K562 (cell line): Measurements from ENCODE around the gene CMIP. TPM values are rescaled to one million over a fixed set of nuclear protein-coding genes. Genes with fewer than 3 reads are reported as not detected.

Experiments
- ATAC-seq: fragments of 200-7000 bp; cut with Tn5 transposase; 3 replicates; pipeline ENCODE4 v1.9.1; 2020; ENCODE audit warnings: moderate library complexity
- BruUV-seq: library from RNA; stranded (reverse); fragments of 400-500 nt; replicated peaks from 2 replicates; lab custom pipeline; 2021; lab: Mats Ljungman, UMichigan
- CTCF ChIA-PET: fragments of 300-600 bp; formaldehyde crosslinking; extraction: SDS; loops from one replicate; lab custom pipeline; 2021; ENCODE audit warnings: low intra/inter-chr PET ratio; lab: Yijun Ruan, JAX
- POLR2A ChIA-PET: fragments of 300-600, 350-650 bp; sonication (Branson Sonifier 250); formaldehyde crosslinking; extraction: SDS; loops from one replicate; lab custom pipeline; 2021; ENCODE audit warnings: antibody characterized with exemption, inconsistent platforms; lab: Yijun Ruan, JAX
- DNase-seq, 4 experiments: peaks; one replicate each; pipeline versions ENCODE4 v3.0.0 to v3.0.0-alpha.2; 2011 to 2018; ENCODE audit warnings: low spot score in 3 of 4, mixed read lengths in 3 of 4; ENCODE audit errors: extremely low read depth in 1 of 4
- FAIRE-seq: peaks from 2 replicates; lab custom pipeline; 2011; peaks lifted over from hg19 to GRCh38; lab: Jason Lieb, UNC
- H2AFZ ChIP-seq: 2 replicates; pipeline ENCODE4 v1.6.0; 2011; ENCODE audit warnings: low read depth, low read length, control low read depth, inconsistent platforms
- H3K27ac ChIP-seq: fragments of 200-600 bp; 3 replicates; pipeline ENCODE4 v1.8.0; 2011; ENCODE audit warnings: low read depth, mild to moderate bottlenecking, control low read depth, inconsistent platforms, low read length, moderate library complexity, mixed read lengths; ENCODE audit errors: extremely low read depth
- H3K27me3 ChIP-seq, 2 experiments: fragments of 300-600 bp in 1 of 2; 2 replicates in 1 of 2; 3 replicates in 1 of 2; pipeline versions ENCODE4 v1.6.0 to v1.8.0; 2011; ENCODE audit warnings: inconsistent platforms in 2 of 2, low read length in 2 of 2, mild to moderate bottlenecking in 1 of 2, mixed read lengths in 1 of 2, moderate library complexity in 1 of 2; ENCODE audit not compliant: control insufficient read depth in 2 of 2, insufficient read depth in 2 of 2
- H3K36me3 ChIP-seq: fragments of 300-600 bp; 3 replicates; pipeline ENCODE4 v1.8.0; 2011; ENCODE audit warnings: mild to moderate bottlenecking, low read length, inconsistent platforms; ENCODE audit not compliant: control insufficient read depth, insufficient read depth
- H3K4me1 ChIP-seq, 2 experiments: fragments of 200-600 bp in 1 of 2; replicated peaks in 1 of 2; 2 replicates in 1 of 2; 3 replicates in 1 of 2; pipeline versions ENCODE4 v1.5.1 to v1.8.0; 2011; ENCODE audit warnings: inconsistent platforms in 2 of 2, low read length in 2 of 2, mild to moderate bottlenecking in 1 of 2, mixed read lengths in 1 of 2, moderate library complexity in 1 of 2; ENCODE audit not compliant: control insufficient read depth in 2 of 2, insufficient read depth in 2 of 2
- H3K4me2 ChIP-seq: 2 replicates; pipeline ENCODE4 v1.6.1; 2011; ENCODE audit warnings: low read length, control low read depth, inconsistent platforms, mixed read lengths; ENCODE audit not compliant: insufficient read depth
- H3K4me3 ChIP-seq: fragments of 200-600 bp; sonication (generic), shearing (Covaris generic); 2 replicates; pipeline ENCODE4 v1.5.1; 2016; ENCODE audit warnings: control low read depth, inconsistent platforms
- H3K79me2 ChIP-seq: fragments of 200-600 bp; 3 replicates; pipeline ENCODE4 v1.8.0; 2011; ENCODE audit warnings: low read length, inconsistent platforms; ENCODE audit not compliant: control insufficient read depth, insufficient read depth
- H3K9ac ChIP-seq, 2 experiments: 2 replicates each; pipeline versions ENCODE4 v1.6.0 to v1.6.1; 2011; ENCODE audit warnings: low read depth in 2 of 2, low read length in 2 of 2, control low read depth in 1 of 2, inconsistent platforms in 1 of 2, mild to moderate bottlenecking in 1 of 2, mixed read lengths in 1 of 2; ENCODE audit not compliant: insufficient read depth in 1 of 2
- H3K9me1 ChIP-seq: one replicate; pipeline ENCODE4 v1.6.0; 2011; ENCODE audit warnings: inconsistent platforms, mild to moderate bottlenecking, low read length, moderate library complexity; ENCODE audit not compliant: control insufficient read depth, insufficient read depth
- H3K9me3 ChIP-seq: replicated peaks from 2 replicates; pipeline ENCODE4 v1.5.1; 2011; ENCODE audit warnings: low read depth, low read length, inconsistent platforms; ENCODE audit not compliant: control insufficient read depth, insufficient read depth
- H4K20me1 ChIP-seq: replicated peaks from 2 replicates; pipeline ENCODE4 v1.6.1; 2011; ENCODE audit warnings: low read length, inconsistent platforms, mixed read lengths; ENCODE audit not compliant: control insufficient read depth, insufficient read depth
- ATF7 ChIP-seq: fragments of 450-650 bp; IDR thresholded peaks from 2 replicates; pipeline ENCODE4 v1.7.1; 2014; ENCODE audit warnings: mild to moderate bottlenecking, moderate library complexity
- CBX3 ChIP-seq, 2 experiments: IDR thresholded peaks; 1 replicate in 1 of 2; 2 replicates in 1 of 2; pipeline ENCODE4 v1.6.1; 2012; ENCODE audit warnings: inconsistent platforms in 2 of 2, low read length in 2 of 2, borderline replicate concordance in 1 of 2, control low read depth in 1 of 2
- CHCHD3 ChIP-seq: fragments of 250-450 bp; sonication (Bioruptor Pico); IDR thresholded peaks from 2 replicates; pipeline ENCODE4 v2.1.2; 2022; ENCODE audit warnings: mild to moderate bottlenecking
- EGR1 ChIP-seq: fragments of 450-650 bp; conservative IDR thresholded peaks from 2 replicates; pipeline ENCODE4 v1.6.1; 2017; ENCODE audit warnings: mild to moderate bottlenecking
- KAT8 ChIP-seq: fragments of 450-650 bp; IDR thresholded peaks from 2 replicates; pipeline ENCODE4 v1.6.1; 2016; ENCODE audit warnings: low read depth, mild to moderate bottlenecking
- KDM1A ChIP-seq, 2 experiments: fragments of 450-650 bp; IDR thresholded peaks; 2 replicates each; pipeline ENCODE4 v1.6.1; 2016; ENCODE audit warnings: mild to moderate bottlenecking in 2 of 2
- KHSRP ChIP-seq: fragments of 450-650 bp; IDR thresholded peaks from 2 replicates; pipeline ENCODE4 v1.6.1; 2017
- MEF2D ChIP-seq: conservative IDR thresholded peaks from 2 replicates; pipeline ENCODE4 v1.6.1; 2016; ENCODE audit warnings: low read depth, missing genetic modification characterization, missing compliant biosample characterization
- NFIC ChIP-seq: fragments of 450-650 bp; IDR thresholded peaks from 2 replicates; pipeline ENCODE4 v1.6.1; 2017; ENCODE audit warnings: mild to moderate bottlenecking, inconsistent platforms
- NFYB ChIP-seq: IDR thresholded peaks from 2 replicates; pipeline ENCODE4 v1.6.1; 2011; ENCODE audit warnings: mild to moderate bottlenecking, moderate library complexity; ENCODE audit not compliant: insufficient read length; ENCODE audit errors: extremely low read depth
- NONO ChIP-seq, 2 experiments: fragments of 200-400 bp in 1 of 2; fragments of 450-650 bp in 1 of 2; formaldehyde crosslinking in 1 of 2; IDR thresholded peaks; 2 replicates each; pipeline ENCODE4 v1.6.1; 2017; ENCODE audit warnings: low read depth in 2 of 2, mild to moderate bottlenecking in 2 of 2, moderate library complexity in 2 of 2, low read length in 1 of 2
- PHF8 ChIP-seq: fragments of 200-600 bp; sonication (generic); IDR thresholded peaks from 2 replicates; pipeline ENCODE4 v1.6.1; 2012; ENCODE audit warnings: mixed run types, mild to moderate bottlenecking, inconsistent platforms, low read length, moderate library complexity, borderline replicate concordance
- RB1 ChIP-seq: fragments of 450-650 bp; IDR thresholded peaks from 2 replicates; pipeline ENCODE4 v1.6.1; 2017; ENCODE audit warnings: low read depth, mild to moderate bottlenecking
- RBM22 ChIP-seq: fragments of 200-400 bp; formaldehyde crosslinking; IDR thresholded peaks from 2 replicates; pipeline ENCODE4 v1.6.1; 2018; ENCODE audit warnings: low read length, low read depth; ENCODE audit not compliant: poor library complexity, severe bottlenecking
- TAF15 ChIP-seq: fragments of 200-400 bp; formaldehyde crosslinking; IDR thresholded peaks from 2 replicates; pipeline ENCODE4 v1.6.1; 2017; ENCODE audit warnings: mild to moderate bottlenecking, low read depth, low read length, moderate library complexity
- TCFL5 ChIP-seq: fragments of 250-450 bp; sonication (Bioruptor Pico); conservative IDR thresholded peaks from 2 replicates; pipeline ENCODE4 v1.6.1; 2021; ENCODE audit warnings: mild to moderate bottlenecking, moderate library complexity, matching md5 sums
- ZNF347 ChIP-seq: fragments of 450-650 bp; formaldehyde crosslinking; IDR thresholded peaks from 2 replicates; pipeline ENCODE4 v1.4.0; 2020; ENCODE audit warnings: low read depth, mild to moderate bottlenecking, moderate library complexity
- WGBS: fragments of 100-300 bp; shearing (Covaris generic); methylation state at CpG from one replicate; pipeline ENCODE4 v1.1.6; 2016; ENCODE audit warnings: low coverage, mixed read lengths; ENCODE audit not compliant: insufficient coverage; ENCODE audit errors: missing lambda C conversion rate; 5-methylcytosine and 5-hydroxymethylcytosine counted together
- in situ Hi-C: fragments of 300-500 bp; cut with MboI; formaldehyde crosslinking; loops from 4 replicates; pipeline ENCODE4 v1.15.0; 2018; ENCODE audit warnings: inconsistent platforms, mixed read lengths
- intact Hi-C: fragments of 100-400 bp; cut with micrococcal nuclease; formaldehyde crosslinking; loops from 2 replicates; pipeline ENCODE4 v1.14.2; 2022
- polyA plus RNA-seq, 8 experiments: library from polyadenylated mRNA; depleted of rRNA in 4 of 8; stranded (reverse) in 5 of 8; unstranded in 3 of 8; fragments of >200 nt; fragmentation: Nextera tagmentation in 2 of 8; fragmentation: Illumina TruSeq in 1 of 8; extraction: Ambion mirVana in 2 of 8; extraction: Trizol in 1 of 8; gene quantifications; 2 replicates each; pipeline versions ENCODE4 v1.2.1 to v1.2.3, GENCODE V29; 2011 to 2014; ENCODE audit warnings: inconsistent platforms in 1 of 8, missing spikeins in 1 of 8
- total RNA-seq, 7 experiments: library from RNA; depleted of rRNA in 6 of 7; stranded (reverse); fragments of >200 nt in 6 of 7; fragmentation: Illumina TruSeq in 2 of 7; extraction: Trizol in 2 of 7; gene quantifications; 2 replicates each; pipeline versions ENCODE4 v1.2.1 to v1.2.3, GENCODE V29; 2011 to 2021; ENCODE audit warnings: low replicate concordance in 1 of 7

Gene CMIP
- total and polyA plus RNA-seq, 9 of the 15 experiments (the other 6 are each of a cell fraction or from before 2014, with no cell fraction given): 0.94 to 82.5 (median 10.3) TPM

- no peak overlapping the region for H2AFZ ChIP-seq
- H3K27ac ChIP-seq: no peak overlapping the region
- FAIRE-seq (no peak), ATAC-seq (no peak), DNase-seq (no peak)
- TF ChIP-seq RBM22 (peak; percentile 19), NFIC (no peak)
- peaks cover 10% of the 10 kb centered on the region; the same call in 1 of the 2 replicates for H4K20me1 ChIP-seq
- peaks cover 0 to 17% of the 10 kb centered on the region in 2 experiments; a peak in 1 of 5 replicates for H3K4me1 ChIP-seq
- H3K27me3 ChIP-seq: no peaks in the 10 kb centered on the region
- H3K36me3 ChIP-seq: peaks cover 60% of the 10 kb centered on the region; the same call in 2 of the 3 replicates
- no peaks in the 10 kb centered on the region for H3K79me2 ChIP-seq
- ChIA-PET POLR2A (interaction anchor here (0.6 to 0.7 kb wide), 3 partner anchors 9 to 493 kb away, joined by 3 to 6 read pairs (median 3); no protein-coding TSS in a partner anchor), CTCF (no interaction called here)
- in situ Hi-C loops: no loop called here
- no peaks in the 10 kb centered on the region for H3K9me1 ChIP-seq
- BruUV-seq: no TSS peak
- H3K4me2 ChIP-seq: no peak overlapping the region
- H3K4me3 ChIP-seq: no peak overlapping the region
- H3K9me3 ChIP-seq: no peaks in the 10 kb centered on the region
- H3K9ac ChIP-seq: peak overlapping the region in 1 of 2 experiments; percentile 64; a peak in 1 of 4 replicates
- intact Hi-C loops: no loop called here
- WGBS: 95% methylated on average over 22 of the region's 22 CpGs
These were observed 236.1 kb downstream of the CMIP start for GRCh38 chr16:81680444-81681275.

- Histone ChIP-seq H4K20me1 (peaks cover 10% of the 10 kb centered on the region; the same call in 1 of the 2 replicates), H3K27me3 (no peaks in the 10 kb centered on the region), H3K4me2 (no peak overlapping the region), H3K27ac (no peak overlapping the region), H3K36me3 (peaks cover 58% of the 10 kb centered on the region; the same call in 2 of the 3 replicates), H3K4me3 (no peak overlapping the region), H3K79me2 (no peaks in the 10 kb centered on the region), H3K9ac (no peak overlapping the region; a peak in 1 of 4 replicates), H3K9me3 (no peaks in the 10 kb centered on the region), H2AFZ (no peak overlapping the region), H3K9me1 (no peaks in the 10 kb centered on the region), H3K4me1 (peaks cover 0 to 23% of the 10 kb centered on the region in 2 experiments; a peak in 2 of 5 replicates)
- CTCF ChIA-PET: no interaction called here
- WGBS: 94% methylated on average over 14 of the region's 14 CpGs
- intact Hi-C loops (no loop called here), in situ Hi-C loops (no loop called here)
- ATAC-seq: no peak
- DNase-seq: no peak
- POLR2A ChIA-PET: interaction anchor here (0.6 kb wide), 1 partner anchor 11 kb away, joined by 6 read pairs; no protein-coding TSS in a partner anchor
- no peak for FAIRE-seq
- no TSS peak for BruUV-seq
- TF ChIP-seq TAF15 (no peak), RB1 (no peak), KHSRP (no peak), EGR1 (no peak), ZNF347 (no peak), PHF8 (no peak), KDM1A (IDR thresholded peaks at IDR 0.05) (no peak), CHCHD3 (no peak), KAT8 (no peak), NONO (IDR thresholded peaks at IDR 0.05; ENCODE audit: low read depth in 2 of 2, low read length in 1 of 2) (no peak), CBX3 (IDR thresholded peaks at IDR 0.05; ENCODE audit: borderline replicate concordance in 1 of 2, low read length in 2 of 2) (no peak), ATF7 (no peak), TCFL5 (no peak), MEF2D (tag) (no peak), NFYB (no peak)
These were observed 236.7 kb downstream of the CMIP start for GRCh38 chr16:81681311-81681710.
